ENCODE data around the gene TRPV2. TPM values are rescaled to one million over a fixed set of nuclear protein-coding genes. Genes with fewer than 3 reads are reported as not detected.

The TRPV2 gene
- total RNA-seq, 1 experiment from 2014 or later, result 0.41 TPM

DNA sequence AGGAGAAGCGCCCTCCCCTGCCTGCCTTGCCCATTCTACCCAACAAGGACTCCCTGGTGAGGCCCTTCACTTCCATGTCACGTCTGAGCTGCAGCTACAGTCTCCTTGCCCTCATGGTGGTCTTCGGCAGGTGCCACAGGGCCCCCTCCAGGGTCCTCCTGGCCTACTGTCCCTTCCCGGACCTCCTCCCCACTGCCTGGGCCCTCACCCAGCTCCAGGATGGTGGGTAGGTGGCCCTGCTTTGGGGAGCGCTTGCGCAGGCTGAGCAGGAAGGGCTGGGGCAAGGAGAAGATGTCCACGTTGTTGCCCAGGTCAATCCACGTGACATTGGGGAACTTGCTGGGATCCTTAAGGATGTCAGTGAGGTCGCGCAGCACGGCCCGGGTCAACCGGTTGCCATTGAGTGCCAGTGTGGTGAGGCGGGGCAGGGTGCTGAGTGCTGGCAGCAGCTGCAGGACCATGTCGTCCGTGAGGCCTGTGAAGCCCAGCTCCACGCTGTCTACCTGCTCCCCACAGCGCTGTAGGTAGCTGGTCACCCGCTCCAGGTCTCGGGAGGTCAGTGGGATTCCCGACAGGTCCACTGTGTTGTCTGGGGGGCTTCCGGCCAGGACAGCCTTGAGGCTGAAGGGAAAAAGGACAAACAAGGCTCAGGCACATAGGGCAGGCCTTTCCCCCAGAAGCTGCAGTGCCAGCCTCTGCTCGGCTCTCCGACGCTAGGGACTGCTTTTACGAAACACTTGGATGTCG is 28.3 kb downstream of the TRPV2 start:
- Histone ChIP-seq H3K9me3 (no peaks in the 10 kb centered on the region), H3K27me3 (replicated peaks; ENCODE audit: control insufficient read depth, insufficient read depth, low read length) (no peaks in the 10 kb centered on the region), H3K4me1 (peaks cover 40% of the 10 kb centered on the region), H3K4me3 (ENCODE audit: low read depth, low read length) (no peak overlapping the region), H3K36me3 (ENCODE audit: control insufficient read depth, insufficient read depth, low read length) (peaks cover 25% of the 10 kb centered on the region)
- H3K27me3 Mint-ChIP-seq (ENCODE audit: insufficient read depth, unreplicated experiment), result no peaks in the 10 kb centered on the region
- TF ChIP-seq, protein P1, sequence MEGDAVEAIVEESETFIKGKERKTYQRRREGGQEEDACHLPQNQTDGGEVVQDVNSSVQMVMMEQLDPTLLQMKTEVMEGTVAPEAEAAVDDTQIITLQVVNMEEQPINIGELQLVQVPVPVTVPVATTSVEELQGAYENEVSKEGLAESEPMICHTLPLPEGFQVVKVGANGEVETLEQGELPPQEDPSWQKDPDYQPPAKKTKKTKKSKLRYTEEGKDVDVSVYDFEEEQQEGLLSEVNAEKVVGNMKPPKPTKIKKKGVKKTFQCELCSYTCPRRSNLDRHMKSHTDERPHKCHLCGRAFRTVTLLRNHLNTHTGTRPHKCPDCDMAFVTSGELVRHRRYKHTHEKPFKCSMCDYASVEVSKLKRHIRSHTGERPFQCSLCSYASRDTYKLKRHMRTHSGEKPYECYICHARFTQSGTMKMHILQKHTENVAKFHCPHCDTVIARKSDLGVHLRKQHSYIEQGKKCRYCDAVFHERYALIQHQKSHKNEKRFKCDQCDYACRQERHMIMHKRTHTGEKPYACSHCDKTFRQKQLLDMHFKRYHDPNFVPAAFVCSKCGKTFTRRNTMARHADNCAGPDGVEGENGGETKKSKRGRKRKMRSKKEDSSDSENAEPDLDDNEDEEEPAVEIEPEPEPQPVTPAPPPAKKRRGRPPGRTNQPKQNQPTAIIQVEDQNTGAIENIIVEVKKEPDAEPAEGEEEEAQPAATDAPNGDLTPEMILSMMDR (IDR thresholded peaks at IDR 0.05; ENCODE audit: insufficient read depth in 1 of 2, low read depth in 1 of 2, low read length in 1 of 2, severe bottlenecking in 1 of 2, unreplicated experiment in 1 of 2), result no peak
- H3K36me3 Mint-ChIP-seq (ENCODE audit: insufficient read depth, unreplicated experiment), result peaks cover 100% of the 10 kb centered on the region
- CTCF ChIA-PET, result interaction anchor here (0.8 kb wide), 1 partner anchor 80 kb away, joined by 3 read pairs; no protein-coding TSS in a partner anchor
- intact Hi-C loops (cut with micrococcal nuclease; ENCODE audit: unreplicated experiment), result loop anchor here (5.0 kb wide), 1 partner anchor 156 kb away; no protein-coding TSS in a partner anchor
- peak overlapping the region; percentile 80 for H3K27ac Mint-ChIP-seq (ENCODE audit: unreplicated experiment)
- peaks cover 15% of the 10 kb centered on the region for H3K4me1 Mint-ChIP-seq (ENCODE audit: low read depth, unreplicated experiment)
- no peaks in the 10 kb centered on the region for H3K9me3 Mint-ChIP-seq (ENCODE audit: unreplicated experiment)
- DNase-seq, result peak; percentile 46 to 73
- no peak overlapping the region for H3K4me3 Mint-ChIP-seq (ENCODE audit: unreplicated experiment)
- no TSS peak for BruUV-seq (replicated peaks)
- POLR2A ChIA-PET, result interaction anchor here (0.6 to 0.7 kb wide), 3 partner anchors 12 to 55 kb away, joined by 3 to 5 read pairs (median 4); no protein-coding TSS in a partner anchor

DNA sequence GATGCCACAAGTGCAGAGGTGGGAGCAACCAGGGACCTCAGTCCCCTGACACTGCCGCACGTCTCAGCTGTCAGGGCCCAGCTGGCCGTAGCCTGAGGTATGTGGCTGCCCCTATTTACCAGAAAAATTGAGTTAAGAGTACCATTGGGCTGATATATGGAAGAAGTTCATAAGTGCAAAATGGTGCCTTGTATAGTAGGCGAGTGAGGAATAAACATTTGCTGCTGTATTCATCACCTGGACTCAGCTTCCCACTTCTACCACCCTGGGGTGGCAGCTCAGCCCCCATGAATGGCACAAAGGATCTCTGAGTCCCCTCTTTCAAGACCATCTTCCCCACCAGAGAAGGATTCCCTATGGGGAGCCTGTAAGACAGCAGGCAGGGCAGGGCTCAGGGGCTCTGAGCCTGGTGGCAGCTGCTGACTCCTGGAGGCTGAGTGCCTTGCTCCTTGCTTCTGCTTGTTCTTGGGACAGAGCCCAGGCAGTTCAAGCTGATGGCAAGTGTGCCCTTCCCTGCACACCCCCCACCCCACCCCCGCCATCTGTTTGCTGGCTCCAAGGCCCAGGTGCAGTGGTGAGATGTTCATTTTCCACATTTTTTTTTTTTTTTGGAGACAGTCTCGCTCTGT is 29.0 kb downstream of the TRPV2 start:
- H3K9me3 ChIP-seq, result no peaks in the 10 kb centered on the region
- Mint-ChIP-seq H3K27ac (ENCODE audit: unreplicated experiment) (peak overlapping the region; percentile 80), H3K9me3 (ENCODE audit: unreplicated experiment) (no peaks in the 10 kb centered on the region), H3K4me3 (ENCODE audit: unreplicated experiment) (no peak overlapping the region), H3K36me3 (ENCODE audit: insufficient read depth, unreplicated experiment) (peaks cover 100% of the 10 kb centered on the region), H3K27me3 (ENCODE audit: insufficient read depth, unreplicated experiment) (no peaks in the 10 kb centered on the region), H3K4me1 (ENCODE audit: low read depth, unreplicated experiment) (peaks cover 15% of the 10 kb centered on the region)
- TF ChIP-seq, protein P1 (IDR thresholded peaks at IDR 0.05; ENCODE audit: insufficient read depth in 1 of 2, low read depth in 1 of 2, low read length in 1 of 2, severe bottlenecking in 1 of 2, unreplicated experiment in 1 of 2), result no peak
- no TSS peak for BruUV-seq (replicated peaks)
- POLR2A ChIA-PET, result interaction anchor here (0.7 kb wide), 1 partner anchor 54 kb away, joined by 3 read pairs; no protein-coding TSS in a partner anchor
- intact Hi-C loops (cut with micrococcal nuclease; ENCODE audit: unreplicated experiment), result loop anchor here (5.0 kb wide), 1 partner anchor 157 kb away; no protein-coding TSS in a partner anchor
- H3K4me1 ChIP-seq, result peaks cover 40% of the 10 kb centered on the region
- H3K4me3 ChIP-seq (ENCODE audit: low read depth, low read length), result no peak overlapping the region
- peak; percentile 39 to 65 for DNase-seq
- peaks cover 28% of the 10 kb centered on the region for H3K36me3 ChIP-seq (ENCODE audit: control insufficient read depth, insufficient read depth, low read length)
- CTCF ChIA-PET, result no interaction called here
- no peaks in the 10 kb centered on the region for H3K27me3 ChIP-seq (replicated peaks; ENCODE audit: control insufficient read depth, insufficient read depth, low read length)

DNA sequence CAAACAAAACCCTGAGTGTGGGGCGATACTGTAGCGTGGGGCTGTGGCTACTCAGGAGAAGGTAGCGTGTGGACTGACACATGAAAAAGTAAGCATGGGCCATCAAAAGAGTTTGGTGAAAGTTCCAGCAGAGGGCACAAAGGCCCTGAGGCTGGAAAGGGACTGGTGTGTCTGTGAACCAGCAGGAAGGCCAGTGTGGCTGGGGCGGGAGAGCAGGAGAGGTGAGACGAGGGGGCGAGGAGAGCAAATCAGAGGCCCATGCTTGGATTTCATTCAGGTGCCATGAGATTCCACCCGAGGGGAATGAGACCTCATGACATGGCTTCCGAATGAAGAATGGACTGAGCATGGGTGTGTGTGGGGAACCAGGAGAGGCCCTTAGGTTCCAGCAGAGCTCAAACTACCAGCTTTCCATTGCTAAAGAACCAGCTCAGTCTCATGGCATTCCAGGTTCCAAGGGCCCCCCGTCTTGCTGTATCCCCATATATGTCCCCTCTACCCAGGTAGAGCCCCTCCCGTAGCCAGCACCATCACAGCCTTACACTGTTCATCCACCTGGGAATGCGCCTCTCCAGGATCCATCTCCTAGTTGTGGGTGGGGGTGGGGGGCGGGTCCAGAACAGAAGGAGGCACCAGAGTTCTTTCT is 31.1 kb downstream of the TRPV2 start:
- no peak for DNase-seq
- Histone ChIP-seq H3K9me3 (no peaks in the 10 kb centered on the region), H3K36me3 (ENCODE audit: control insufficient read depth, insufficient read depth, low read length) (peaks cover 19% of the 10 kb centered on the region), H3K27me3 (replicated peaks; ENCODE audit: control insufficient read depth, insufficient read depth, low read length) (no peaks in the 10 kb centered on the region), H3K4me1 (peaks cover 29% of the 10 kb centered on the region), H3K4me3 (ENCODE audit: low read depth, low read length) (no peak overlapping the region)
- POLR2A ChIA-PET, result no interaction called here
- TF ChIP-seq, protein P1 (IDR thresholded peaks at IDR 0.05; ENCODE audit: insufficient read depth in 1 of 2, low read depth in 1 of 2, low read length in 1 of 2, severe bottlenecking in 1 of 2, unreplicated experiment in 1 of 2), result no peak
- CTCF ChIA-PET, result interaction anchor here (0.6 to 1.3 kb wide), 3 partner anchors 8 to 75 kb away, joined by 4 to 5 read pairs (median 4); no protein-coding TSS in a partner anchor
- no peaks in the 10 kb centered on the region for H3K27me3 Mint-ChIP-seq (ENCODE audit: insufficient read depth, unreplicated experiment)
- peak overlapping the region; percentile 4 for H3K4me3 Mint-ChIP-seq (ENCODE audit: unreplicated experiment)
- H3K4me1 Mint-ChIP-seq (ENCODE audit: low read depth, unreplicated experiment), result peaks cover 15% of the 10 kb centered on the region
- H3K36me3 Mint-ChIP-seq (ENCODE audit: insufficient read depth, unreplicated experiment), result peaks cover 97% of the 10 kb centered on the region
- H3K9me3 Mint-ChIP-seq (ENCODE audit: unreplicated experiment), result no peaks in the 10 kb centered on the region
- intact Hi-C loops (cut with micrococcal nuclease; ENCODE audit: unreplicated experiment), result no loop called here
- BruUV-seq (replicated peaks), result no TSS peak
- peak overlapping the region; percentile 67 for H3K27ac Mint-ChIP-seq (ENCODE audit: unreplicated experiment)
